HepG2 (cell line): ENCODE results near the gene KDM3B. TPM values are rescaled to one million over a fixed set of nuclear protein-coding genes. Genes with fewer than 3 reads are reported as not detected.

Experiments used
- AFF4 ChIP-seq: sonication (generic); formaldehyde crosslinking; IDR thresholded peaks from 2 replicates; pipeline ENCODE4 v1.4.0; 2020; ENCODE audit warnings: missing genetic modification reagents
- DPF2 ChIP-seq: sonication (generic); formaldehyde crosslinking; IDR thresholded peaks from 2 replicates; pipeline ENCODE4 v1.4.0; 2020; ENCODE audit warnings: mild to moderate bottlenecking, low read depth, missing genetic modification reagents, borderline replicate concordance
- FOSL2 ChIP-seq: sonication (generic); formaldehyde crosslinking; IDR thresholded peaks from 2 replicates; pipeline ENCODE4 v1.4.0; 2020; ENCODE audit warnings: missing genetic modification reagents
- GLI4 ChIP-seq: sonication (generic); formaldehyde crosslinking; IDR thresholded peaks from 2 replicates; pipeline ENCODE4 v1.5.1; 2020; ENCODE audit warnings: missing genetic modification reagents, mild to moderate bottlenecking, moderate library complexity, borderline replicate concordance
- HCFC1 ChIP-seq: fragments of 150-350 bp; IDR thresholded peaks from 2 replicates; pipeline ENCODE4 v1.6.1; 2014; ENCODE audit warnings: low read depth, low read length
- JDP2 ChIP-seq: sonication (generic); formaldehyde crosslinking; IDR thresholded peaks from 2 replicates; pipeline ENCODE4 v1.8.1; 2022; ENCODE audit warnings: missing genetic modification reagents, borderline replicate concordance
- MIXL1 ChIP-seq: IDR thresholded peaks from 2 replicates; pipeline ENCODE4 v1.6.1; 2016
- NR2F2 ChIP-seq: IDR thresholded peaks from 2 replicates; pipeline ENCODE4 v1.6.1; 2012; ENCODE audit warnings: low read depth, inconsistent platforms, borderline replicate concordance
- PBX3 ChIP-seq: sonication (generic); formaldehyde crosslinking; IDR thresholded peaks from 2 replicates; pipeline ENCODE4 v1.8.1; 2023; ENCODE audit warnings: missing genetic modification reagents, inconsistent platforms, borderline replicate concordance
- PHB2 ChIP-seq: fragments of 450-650 bp; IDR thresholded peaks from 2 replicates; pipeline ENCODE4 v1.6.1; 2018; ENCODE audit not compliant: partially characterized antibody
- SMAD3 ChIP-seq: sonication (generic); formaldehyde crosslinking; IDR thresholded peaks from 2 replicates; pipeline ENCODE4 v1.4.0; 2020; ENCODE audit warnings: missing genetic modification reagents
- TBP ChIP-seq: sonication (generic); formaldehyde crosslinking; IDR thresholded peaks from 2 replicates; pipeline ENCODE4 v1.5.0; 2020; ENCODE audit warnings: missing genetic modification reagents
- WIZ ChIP-seq: sonication (generic); formaldehyde crosslinking; IDR thresholded peaks from 2 replicates; pipeline ENCODE4 v1.5.1; 2020; ENCODE audit warnings: mild to moderate bottlenecking, missing genetic modification reagents
- ZBTB43 ChIP-seq: sonication (generic); formaldehyde crosslinking; conservative IDR thresholded peaks from 2 replicates; pipeline ENCODE4 v1.4.0; 2020; ENCODE audit warnings: missing genetic modification reagents
- ZBTB7B ChIP-seq: sonication (generic); formaldehyde crosslinking; IDR thresholded peaks from 2 replicates; pipeline ENCODE4 v1.4.0; 2020; ENCODE audit warnings: missing genetic modification reagents
- ZFY ChIP-seq: sonication (generic); formaldehyde crosslinking; IDR thresholded peaks from 2 replicates; pipeline ENCODE4 v1.4.0; 2020; ENCODE audit warnings: missing genetic modification reagents
- ZNF232 ChIP-seq: sonication (generic); formaldehyde crosslinking; IDR thresholded peaks from 2 replicates; pipeline ENCODE4 v1.4.0; 2020; ENCODE audit warnings: missing genetic modification reagents, borderline replicate concordance
- ZNF496 ChIP-seq: sonication (generic); formaldehyde crosslinking; IDR thresholded peaks from 2 replicates; pipeline ENCODE4 v1.8.1; 2023; ENCODE audit warnings: mild to moderate bottlenecking, moderate library complexity, missing genetic modification reagents; ENCODE audit not compliant: insufficient replicate concordance
- ZNF570 ChIP-seq: sonication (generic); formaldehyde crosslinking; IDR thresholded peaks from 2 replicates; pipeline ENCODE4 v1.4.0; 2020; ENCODE audit warnings: mild to moderate bottlenecking, missing genetic modification reagents, borderline replicate concordance
- polyA plus RNA-seq, 8 experiments: library from polyadenylated mRNA; depleted of rRNA in 3 of 8; stranded (reverse) in 7 of 8; unstranded in 1 of 8; fragments of >200 nt; fragmentation: Illumina TruSeq in 4 of 8; extraction: Trizol in 4 of 8; gene quantifications; 2 replicates each; pipeline versions ENCODE4 v1.2.1 to v1.2.3, GENCODE V29; 2011 to 2016; ENCODE audit warnings: low read depth in 4 of 8, missing spikeins in 1 of 8, mixed read lengths in 1 of 8; ENCODE audit not compliant: insufficient read depth in 1 of 8
- total RNA-seq, 5 experiments: library from RNA; depleted of rRNA; stranded (reverse); fragments of >200 nt; fragmentation: Illumina TruSeq; extraction: Trizol; gene quantifications; 2 replicates each; pipeline ENCODE4 v1.2.3, GENCODE V29; 2016; ENCODE audit warnings: low read depth in 1 of 5

KDM3B gene
- total and polyA plus RNA-seq, 2 of the 13 experiments (the other 11 are each of a cell fraction or from before 2014, with no cell fraction given): 19.7 to 34.3 TPM

- no peak for TF ChIP-seq PBX3 (CRISPR knock-in tag)
- no peak for TF ChIP-seq TBP (CRISPR knock-in tag)
- TF ChIP-seq ZBTB7B: no peak; the same call in 1 of the 2 replicates
- TF ChIP-seq WIZ: 0 out of 2 replicates have a peak, but pooled peaks have one; percentile 7
- TF ChIP-seq ZNF570: no peak
- no peak for TF ChIP-seq ZNF232
- no peak for TF ChIP-seq ZBTB43 (CRISPR knock-in tag)
- no peak for TF ChIP-seq NR2F2
- no peak for TF ChIP-seq ZFY (CRISPR knock-in tag)
- TF ChIP-seq HCFC1: no peak
- no peak for TF ChIP-seq DPF2 (CRISPR knock-in tag)
- TF ChIP-seq MIXL1 (CRISPR knock-in tag): no peak
- no peak for TF ChIP-seq AFF4 (CRISPR knock-in tag)
- TF ChIP-seq SMAD3 (CRISPR knock-in tag): no peak
- no peak for TF ChIP-seq GLI4
- peak; percentile 6; the same call in 1 of the 2 replicates for TF ChIP-seq FOSL2
- no peak for TF ChIP-seq JDP2 (CRISPR knock-in tag)
- TF ChIP-seq ZNF496: no peak
- TF ChIP-seq PHB2: no peak
Observed at GRCh38 chr5:138336952-138337684, 15.4 kb upstream of the KDM3B start (continued).
